ENCODE results near the gene NUDT8.
"Not testable (repeated sequence)": the region's sequence is repeated elsewhere in the genome, so short reads cannot be mapped to it uniquely, and the experiment has no call there.

The NUDT8 gene

DNA sequence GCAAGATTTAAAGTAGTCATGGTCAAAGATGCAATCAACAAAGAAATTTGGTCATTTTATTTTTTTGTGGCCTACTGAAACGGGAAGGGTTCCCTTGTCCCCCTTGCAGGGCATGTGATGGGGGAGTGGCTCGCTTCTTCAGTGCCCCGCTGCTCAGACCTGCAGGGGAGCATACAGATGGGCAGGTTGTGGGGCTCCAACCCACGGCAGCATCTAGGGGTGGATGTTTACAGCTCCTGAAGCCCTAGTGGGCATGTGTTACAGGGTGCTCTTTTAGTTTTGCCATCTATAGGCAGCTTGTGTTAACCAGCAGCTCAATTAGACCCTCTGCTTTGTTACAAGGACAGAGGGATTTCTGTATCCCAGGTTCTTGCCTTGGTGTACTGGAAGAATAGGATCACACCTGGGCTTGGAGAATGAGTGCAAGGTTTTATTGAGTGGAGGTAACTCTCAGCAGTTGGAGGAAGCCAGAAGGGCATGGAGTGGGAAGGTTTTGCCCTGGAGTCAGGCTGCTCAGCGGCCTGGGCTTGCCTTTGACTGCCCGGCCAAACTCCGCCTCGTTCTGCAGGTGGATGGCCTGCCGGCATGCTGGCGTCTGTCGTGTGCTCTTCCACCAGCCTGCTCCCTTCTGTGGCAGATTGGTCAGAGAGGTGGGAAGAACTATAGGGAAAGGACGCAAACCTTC lies 36.7 kb downstream of the NUDT8 start:
- DNase-seq (ENCODE audit: low spot score): no peak

GRCh38 chr11:67588899-67589415 lies 40.8 kb downstream of the NUDT8 start:
- DNase-seq (ENCODE audit: low spot score): not testable (repeated sequence)

- no peak for DNase-seq (ENCODE audit: low spot score)
Measured at GRCh38 chr11:67588136-67588503, 41.6 kb downstream of the NUDT8 start.

GRCh38 chr11:67586568-67587250 lies 43.0 kb downstream of the NUDT8 start:
- DNase-seq (ENCODE audit: low spot score): no peak

GRCh38 chr11:67585911-67586310 lies 43.8 kb downstream of the NUDT8 start:
- no peak for DNase-seq (ENCODE audit: low spot score)

DNA sequence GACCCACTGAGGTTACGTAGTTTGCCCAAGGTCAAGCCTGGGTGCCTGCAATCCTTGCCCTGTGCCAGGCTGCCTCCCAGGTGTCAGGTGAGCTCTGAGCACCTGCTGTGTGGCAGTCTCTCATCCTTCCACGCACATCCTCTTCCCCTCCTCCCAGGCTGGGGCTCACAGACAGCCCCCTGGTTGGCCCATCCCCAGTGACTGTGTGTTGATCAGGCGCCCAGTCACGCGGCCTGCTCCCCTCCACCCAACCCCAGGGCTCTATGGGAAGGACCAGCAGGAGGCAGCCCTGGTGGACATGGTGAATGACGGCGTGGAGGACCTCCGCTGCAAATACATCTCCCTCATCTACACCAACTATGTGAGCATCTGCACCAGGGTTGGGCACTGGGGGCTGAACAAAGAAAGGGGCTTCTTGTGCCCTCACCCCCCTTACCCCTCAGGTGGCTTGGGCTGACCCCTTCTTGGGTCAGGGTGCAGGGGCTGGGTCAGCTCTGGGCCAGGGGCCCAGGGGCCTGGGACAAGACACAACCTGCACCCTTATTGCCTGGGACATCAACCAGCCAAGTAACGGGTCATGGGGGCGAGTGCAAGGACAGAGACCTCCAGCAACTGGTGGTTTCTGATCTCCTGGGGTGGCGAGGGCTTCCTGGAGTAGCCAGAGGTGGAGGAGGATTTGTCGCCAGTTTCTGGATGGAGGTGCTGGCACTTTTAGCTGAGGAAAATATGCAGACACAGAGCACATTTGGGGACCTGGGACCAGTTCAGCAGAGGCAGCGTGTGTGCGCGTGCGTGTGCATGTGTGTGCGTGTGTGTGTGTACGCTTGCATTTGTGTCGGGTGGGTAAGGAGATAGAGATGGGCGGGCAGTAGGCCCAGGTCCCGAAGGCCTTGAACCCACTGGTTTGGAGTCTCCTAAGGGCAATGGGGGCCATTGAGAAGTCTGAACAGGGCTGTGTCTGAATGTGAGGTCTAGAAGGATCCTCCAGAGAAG lies 44.6 kb downstream of the NUDT8 start:
- no peak for DNase-seq (ENCODE audit: low spot score)

- peak; percentile 37 for DNase-seq (ENCODE audit: low spot score)
Measured at GRCh38 chr11:67584205-67584880, 45.4 kb downstream of the NUDT8 start.

DNA sequence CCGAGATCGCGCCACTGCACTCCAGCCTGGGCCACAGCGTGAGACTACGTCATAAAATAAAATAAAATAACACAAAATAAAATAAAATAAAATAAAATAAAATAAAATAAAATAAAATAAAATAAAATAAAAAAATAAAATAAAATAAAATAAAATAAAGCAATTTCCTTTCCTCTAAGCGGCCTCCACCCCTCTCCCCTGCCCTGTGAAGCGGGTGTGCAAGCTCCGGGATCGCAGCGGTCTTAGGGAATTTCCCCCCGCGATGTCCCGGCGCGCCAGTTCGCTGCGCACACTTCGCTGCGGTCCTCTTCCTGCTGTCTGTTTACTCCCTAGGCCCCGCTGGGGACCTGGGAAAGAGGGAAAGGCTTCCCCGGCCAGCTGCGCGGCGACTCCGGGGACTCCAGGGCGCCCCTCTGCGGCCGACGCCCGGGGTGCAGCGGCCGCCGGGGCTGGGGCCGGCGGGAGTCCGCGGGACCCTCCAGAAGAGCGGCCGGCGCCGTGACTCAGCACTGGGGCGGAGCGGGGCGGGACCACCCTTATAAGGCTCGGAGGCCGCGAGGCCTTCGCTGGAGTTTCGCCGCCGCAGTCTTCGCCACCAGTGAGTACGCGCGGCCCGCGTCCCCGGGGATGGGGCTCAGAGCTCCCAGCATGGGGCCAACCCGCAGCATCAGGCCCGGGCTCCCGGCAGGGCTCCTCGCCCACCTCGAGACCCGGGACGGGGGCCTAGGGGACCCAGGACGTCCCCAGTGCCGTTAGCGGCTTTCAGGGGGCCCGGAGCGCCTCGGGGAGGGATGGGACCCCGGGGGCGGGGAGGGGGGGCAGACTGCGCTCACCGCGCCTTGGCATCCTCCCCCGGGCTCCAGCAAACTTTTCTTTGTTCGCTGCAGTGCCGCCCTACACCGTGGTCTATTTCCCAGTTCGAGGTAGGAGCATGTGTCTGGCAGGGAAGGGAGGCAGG lies 46.2 kb downstream of the NUDT8 start, which contains the start of gene GSTP1:
TSS of gene GSTP1 (plus strand) at position 566 of the 958 bp plus-strand sequence. CDS start at position 598, 32 bp downstream.
- DNase-seq (ENCODE audit: low spot score): peak; percentile 76

DNA sequence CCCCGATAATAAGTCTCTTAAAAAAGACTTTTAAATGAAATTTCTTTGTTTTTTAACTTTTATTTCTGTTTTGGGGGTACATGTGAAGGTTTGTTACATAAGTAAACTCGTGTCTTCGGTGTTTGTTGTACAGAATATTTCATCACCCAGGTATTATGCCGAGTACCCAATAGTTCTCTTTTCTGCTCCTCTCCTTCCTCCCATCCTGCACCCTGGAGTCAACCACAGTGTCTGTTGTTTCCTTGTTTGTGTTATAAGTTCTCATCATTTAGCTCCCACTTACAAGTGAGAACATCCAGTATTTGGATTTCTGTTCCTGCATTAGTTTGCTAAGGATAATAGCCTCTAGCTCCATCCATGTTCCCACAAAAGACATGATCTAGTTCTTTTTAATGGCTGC lies 47.7 kb downstream of the NUDT8 start:
- no peak for DNase-seq (ENCODE audit: low spot score)

GRCh38 chr11:67581469-67581868 lies 48.3 kb downstream of the NUDT8 start:
- no peak for DNase-seq (ENCODE audit: low spot score)

- DNase-seq (ENCODE audit: low spot score): no peak
Measured at GRCh38 chr11:67577951-67578350, 51.8 kb downstream of the NUDT8 start.
